ENCODE measurements around the gene ZP3.
"Not testable (repeated sequence)": the region's sequence is repeated elsewhere in the genome, so short reads cannot be mapped to it uniquely, and the experiment has no call there.

The ZP3 gene

DNA sequence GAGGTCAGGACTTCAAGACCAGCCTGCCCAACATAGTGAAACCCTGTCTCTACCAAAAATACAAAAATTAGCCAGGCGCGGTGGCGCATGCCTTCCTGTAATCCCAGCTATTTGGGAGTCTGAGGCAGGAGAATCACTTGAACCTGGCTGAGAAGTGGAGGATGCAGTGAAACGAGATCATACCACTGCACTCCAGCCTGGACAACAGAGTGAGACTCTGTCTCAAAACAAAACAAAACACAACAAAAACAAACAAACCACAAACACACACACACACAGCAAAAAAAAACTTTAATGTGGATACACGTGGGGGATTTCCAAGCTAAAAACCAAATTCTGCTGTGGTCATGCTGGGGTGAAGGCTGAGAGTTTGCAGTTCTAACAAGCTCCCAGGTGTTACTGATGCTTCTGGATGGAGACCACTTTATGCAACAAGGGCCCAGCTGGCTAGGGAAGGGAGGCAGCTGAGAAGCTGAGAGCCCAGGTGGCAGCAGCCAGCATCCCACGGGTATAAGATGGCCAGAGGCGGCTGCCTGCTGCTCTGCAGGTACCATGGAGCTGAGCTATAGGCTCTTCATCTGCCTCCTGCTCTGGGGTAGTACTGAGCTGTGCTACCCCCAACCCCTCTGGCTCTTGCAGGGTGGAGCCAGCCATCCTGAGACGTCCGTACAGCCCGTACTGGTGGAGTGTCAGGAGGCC lies at the start of gene ZP3:
TSS of gene ZP3 (plus strand) at position 538 of the 699 bp plus-strand sequence. CDS start at position 553, 15 bp downstream.
- DNase-seq: no peak

DNA sequence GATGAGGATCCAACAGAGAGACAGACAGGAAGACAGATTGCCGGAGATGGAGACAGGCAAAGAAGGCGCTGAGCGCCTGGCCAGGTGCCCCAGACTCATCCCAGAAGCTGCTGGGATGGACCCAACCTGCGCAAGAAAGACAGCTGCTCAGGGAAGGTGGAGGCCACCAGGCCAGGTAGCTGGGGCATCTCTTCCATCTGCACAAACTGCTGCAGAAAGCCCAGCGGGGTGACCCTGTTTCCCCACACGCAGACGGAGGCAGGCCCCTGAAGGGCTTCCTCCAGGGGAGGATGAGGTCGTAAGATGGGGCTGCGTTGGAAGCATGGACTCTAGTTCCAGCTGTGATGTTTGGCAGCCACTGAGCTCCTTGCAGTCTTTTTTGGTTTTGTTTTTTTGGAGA lies 49.5 kb upstream of the ZP3 start:
- DNase-seq: no peak

DNA sequence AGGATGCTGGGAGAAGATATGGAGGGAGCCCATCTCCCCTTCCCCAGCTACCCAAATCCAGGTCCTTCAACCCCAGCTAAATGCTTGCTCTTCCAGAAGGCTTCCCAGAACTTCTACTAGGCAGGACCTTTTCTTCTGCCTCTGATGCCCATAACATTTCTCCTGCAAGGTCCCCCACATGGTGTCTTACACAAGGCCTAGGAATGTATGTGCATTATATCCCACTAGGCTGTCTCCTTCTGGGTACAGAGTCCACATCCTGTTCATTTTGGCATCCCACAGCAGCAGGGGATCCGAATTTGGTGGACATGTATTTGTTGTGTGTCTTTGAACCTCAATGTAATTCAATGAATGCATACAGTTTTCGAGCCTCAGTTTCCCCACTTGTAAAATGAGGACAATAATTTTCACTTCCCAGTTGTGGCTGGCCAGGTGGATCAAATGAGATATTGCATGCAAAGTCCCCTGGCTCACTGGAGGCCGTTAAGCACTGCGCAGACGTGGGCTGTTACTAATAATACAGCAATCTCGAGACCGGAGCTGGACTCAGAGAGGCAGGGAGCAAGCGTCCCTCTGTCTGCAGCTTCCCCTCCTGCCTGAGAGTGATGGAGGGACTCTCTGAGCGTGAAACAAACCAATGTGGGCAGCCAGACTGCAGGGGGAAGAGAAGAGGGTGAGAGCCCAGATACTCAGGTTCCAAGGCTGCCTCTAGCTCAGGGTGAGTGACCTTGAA lies 47.4 kb upstream of the ZP3 start:
- DNase-seq: no peak

DNA sequence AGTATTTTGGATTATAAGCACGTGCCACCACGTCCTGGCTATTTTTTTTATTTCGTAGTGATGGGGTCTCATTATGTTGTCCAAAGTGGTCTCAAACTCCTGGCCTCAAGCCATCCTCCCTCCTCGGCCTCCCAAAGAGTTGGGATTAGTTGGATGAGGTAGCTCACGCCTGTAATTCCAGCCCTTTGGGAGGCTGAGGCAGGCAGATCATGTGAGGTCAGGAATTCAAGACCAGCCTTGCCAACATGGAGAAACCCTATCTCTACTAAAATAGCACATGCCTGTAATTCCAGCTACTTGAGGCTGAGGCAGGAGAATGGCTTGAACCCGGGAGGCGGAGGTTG lies 44.2 kb upstream of the ZP3 start:
- no peak for DNase-seq

DNA sequence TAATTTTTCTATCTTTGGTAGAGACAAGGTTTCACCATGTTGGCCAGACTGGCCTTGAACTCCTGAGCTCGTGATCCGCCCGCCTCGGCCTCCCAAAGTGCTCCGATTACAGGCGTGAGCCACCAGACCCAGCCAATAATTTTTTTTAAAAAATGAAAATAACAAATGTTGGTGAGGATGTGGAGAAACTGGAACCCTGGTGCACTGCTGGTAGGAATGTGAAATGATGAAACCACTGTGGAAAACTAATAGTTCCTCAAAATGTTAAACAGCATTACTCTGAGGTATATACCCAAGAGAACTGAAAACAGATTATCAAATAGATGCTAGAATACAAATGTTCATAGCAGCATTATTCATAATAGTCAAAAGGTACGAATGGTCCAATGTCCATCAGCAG lies 42.9 kb upstream of the ZP3 start:
- no peak for DNase-seq

DNA sequence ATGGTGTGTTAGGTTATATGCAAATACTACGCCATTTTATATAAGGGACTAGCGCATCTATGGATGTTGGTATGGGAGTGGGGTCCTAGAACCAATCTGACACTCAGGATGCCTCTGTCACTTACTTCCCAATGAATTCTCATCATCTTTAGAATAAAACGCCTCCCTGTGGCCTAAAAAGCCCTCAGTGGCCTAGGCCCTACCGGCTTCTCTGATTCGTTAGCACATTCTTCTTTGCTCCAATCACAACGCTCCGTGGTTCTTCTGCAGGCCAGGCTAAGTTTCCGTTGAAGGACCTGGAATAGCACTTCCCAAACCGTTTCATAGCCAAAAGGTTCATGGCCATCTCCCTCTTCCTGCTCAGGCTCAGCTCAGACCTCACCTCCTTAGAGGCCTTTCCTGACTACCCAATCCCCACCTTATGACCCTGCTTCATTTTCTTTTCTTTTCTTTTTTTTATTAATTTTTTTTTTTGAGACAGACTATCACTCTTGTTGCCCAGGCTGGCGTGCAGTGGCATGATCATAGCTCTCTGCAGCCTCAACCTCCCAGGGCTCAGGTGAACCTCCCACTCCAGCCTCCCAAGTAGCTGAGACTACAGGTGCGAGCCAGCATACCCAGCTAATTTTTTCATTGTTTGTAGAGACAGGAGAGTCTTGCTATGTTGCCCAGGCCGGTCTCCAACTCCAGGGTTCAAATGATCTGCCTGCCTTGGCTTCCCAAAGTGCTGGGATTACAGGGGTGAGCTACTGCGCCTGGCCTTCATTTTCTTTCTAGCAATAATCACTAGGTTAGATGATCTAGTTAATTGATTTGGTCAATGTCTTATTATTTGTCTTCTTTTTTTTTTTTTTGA lies 41.4 kb upstream of the ZP3 start:
- no peak for DNase-seq

DNA sequence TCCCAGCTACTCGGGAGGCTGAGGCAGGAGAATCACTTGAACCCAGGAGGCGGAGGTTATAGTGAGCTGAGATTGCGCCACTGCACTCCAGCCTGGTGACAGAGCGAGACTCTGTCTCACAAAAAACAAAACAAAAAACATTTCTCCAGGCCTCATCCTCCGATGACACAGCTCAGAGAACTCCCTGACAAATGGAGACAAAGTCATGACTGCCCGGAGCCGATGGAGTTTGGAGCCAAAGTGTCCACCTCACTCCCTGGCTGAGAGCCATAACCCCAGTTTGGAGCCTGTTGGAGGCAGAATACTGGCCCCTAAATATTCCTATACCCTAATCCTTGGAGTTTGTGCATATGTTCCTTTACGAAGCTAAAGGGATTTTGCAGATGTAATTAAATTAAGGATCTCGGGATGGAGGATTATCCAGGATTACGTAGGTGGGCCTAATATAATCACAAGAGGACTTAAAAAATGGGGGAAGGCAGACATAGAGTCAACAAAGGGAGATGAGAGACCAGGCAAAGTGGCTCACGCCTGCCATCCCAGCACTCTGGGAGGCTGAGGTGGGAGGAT lies 38.0 kb upstream of the ZP3 start:
- no peak for DNase-seq

DNA sequence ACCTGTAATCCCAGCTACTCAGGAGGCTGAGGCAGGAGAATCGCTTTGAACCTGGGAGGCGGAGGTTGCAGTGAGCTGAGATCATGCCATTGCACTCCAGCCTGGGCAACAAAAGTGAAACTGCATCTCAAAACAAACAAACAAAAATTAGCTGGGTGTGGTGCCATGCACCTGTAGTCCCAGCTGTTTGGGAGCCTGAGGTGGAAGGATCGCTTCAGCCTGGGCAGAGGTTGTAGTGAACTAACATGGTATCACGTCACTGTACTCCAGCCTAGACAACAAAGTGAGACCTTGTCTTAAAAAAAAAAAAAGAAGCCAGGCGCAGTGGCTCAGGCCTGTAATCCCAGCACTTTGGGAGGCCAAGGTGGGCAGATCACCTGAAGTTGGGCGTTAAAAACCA lies 37.0 kb upstream of the ZP3 start:
- DNase-seq: not testable (repeated sequence)

DNA sequence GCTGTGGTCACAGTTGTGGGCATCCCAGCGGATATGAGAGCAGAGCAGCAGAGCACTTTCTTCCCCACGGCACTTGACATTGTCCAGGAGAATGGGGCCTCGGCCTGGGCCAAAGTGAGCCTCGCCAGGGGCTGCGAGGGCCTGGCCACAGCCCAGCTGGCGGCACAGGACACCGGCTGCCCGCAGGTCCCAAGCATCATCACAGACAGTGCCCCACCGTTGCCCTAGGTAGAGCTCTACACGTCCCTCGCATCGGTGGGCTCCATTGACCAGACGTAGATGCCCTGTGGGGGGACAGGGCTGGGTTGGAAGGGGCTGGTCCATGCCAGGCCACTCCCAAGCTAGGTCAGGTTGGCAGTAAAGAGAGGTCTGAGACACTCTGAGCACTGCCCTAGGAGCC lies 34.7 kb upstream of the ZP3 start:
- DNase-seq: no peak

DNA sequence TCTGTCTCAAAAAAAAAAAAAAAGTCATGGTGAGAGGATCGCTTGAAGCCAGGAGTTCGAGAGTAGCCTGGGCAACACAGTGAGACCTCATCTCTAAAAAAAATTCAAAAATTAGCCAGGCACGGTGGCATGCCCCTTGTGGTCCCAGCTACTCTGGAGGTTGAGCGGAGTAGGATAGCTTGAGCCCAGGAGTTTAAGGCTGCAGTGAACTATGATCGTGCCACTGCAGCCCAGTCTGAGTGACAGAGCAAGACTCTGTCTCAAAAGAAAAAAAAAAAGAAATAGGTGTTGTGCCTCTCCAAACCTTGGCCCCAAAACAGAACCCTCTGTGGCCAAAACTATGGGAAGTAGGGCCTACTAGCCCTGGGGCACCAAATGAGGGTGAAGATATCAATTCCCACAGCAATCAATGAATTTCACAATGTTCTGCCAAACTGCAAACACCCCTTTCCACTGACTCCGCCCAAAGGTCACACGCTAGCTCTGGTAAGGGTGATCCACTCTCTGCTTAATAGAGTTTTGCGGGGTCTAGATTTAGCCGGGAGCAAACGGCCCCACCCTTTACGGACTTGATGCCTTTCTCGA lies 32.1 kb upstream of the ZP3 start:
- DNase-seq: no peak

DNA sequence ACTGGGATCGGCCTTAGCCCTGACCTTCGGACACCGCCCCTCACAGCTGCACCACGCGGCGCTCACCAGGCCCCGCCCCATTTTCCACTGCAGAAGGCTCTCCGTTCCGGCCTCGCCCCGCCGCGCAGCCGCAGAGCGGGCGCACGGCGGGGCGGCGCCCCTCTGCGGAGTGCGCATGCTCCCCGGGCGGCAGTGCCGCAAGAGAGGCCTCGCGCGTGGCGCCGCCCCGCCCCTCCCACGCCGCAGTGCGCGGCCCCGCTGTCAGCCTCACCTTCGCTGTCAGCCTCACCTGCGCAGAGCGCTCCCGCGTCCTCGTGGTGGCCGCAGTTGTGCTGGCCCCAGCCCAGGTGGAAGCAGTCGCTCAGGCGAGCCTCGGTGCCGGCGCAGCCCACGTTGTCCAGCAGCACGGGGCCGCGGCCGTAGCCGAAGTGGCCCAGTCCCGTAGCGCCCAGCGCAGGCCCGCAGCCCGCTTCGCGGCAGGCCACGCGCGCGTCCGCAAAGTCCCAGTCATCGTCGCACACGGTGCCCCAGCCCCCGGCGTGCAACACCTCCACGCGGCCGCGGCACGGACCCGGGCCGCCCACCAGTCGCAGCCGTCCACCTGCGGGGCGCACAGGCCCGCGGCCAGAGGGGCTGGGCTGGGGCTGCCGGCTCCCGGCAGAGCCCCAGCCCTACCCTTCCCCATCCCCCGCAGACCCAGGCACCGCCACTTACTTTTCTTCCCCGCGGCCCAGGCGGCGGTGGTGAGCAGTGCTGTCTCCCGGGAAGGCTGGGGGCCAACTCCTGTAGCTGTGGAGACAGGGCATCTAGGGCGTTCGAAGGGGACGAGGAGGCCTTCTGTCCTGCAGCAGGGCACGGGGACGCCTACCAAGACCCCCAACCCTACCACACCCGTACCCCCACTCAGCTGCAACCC lies 31.4 kb upstream of the ZP3 start:
- DNase-seq: peak; percentile 97

DNA sequence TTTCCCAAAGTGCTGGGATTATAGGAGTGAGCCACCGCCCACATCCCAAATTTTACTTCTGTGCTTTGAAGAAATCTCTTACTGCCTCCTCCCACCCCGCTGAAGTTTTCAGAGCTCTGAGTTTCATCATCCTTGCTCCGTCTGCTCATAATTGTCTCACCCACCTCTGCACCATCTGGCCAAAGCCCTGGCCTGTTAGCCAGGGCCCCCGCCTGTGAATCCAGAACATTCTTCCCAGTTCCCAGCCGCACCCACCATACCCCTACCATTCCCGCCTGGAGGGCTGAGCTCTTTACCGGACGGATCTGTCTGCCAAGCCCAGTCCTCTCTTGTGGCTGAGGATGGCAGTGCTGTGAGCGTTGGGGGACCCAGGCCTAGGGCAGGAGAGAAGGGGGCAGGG lies 29.8 kb upstream of the ZP3 start:
- DNase-seq: peak; percentile 51

DNA sequence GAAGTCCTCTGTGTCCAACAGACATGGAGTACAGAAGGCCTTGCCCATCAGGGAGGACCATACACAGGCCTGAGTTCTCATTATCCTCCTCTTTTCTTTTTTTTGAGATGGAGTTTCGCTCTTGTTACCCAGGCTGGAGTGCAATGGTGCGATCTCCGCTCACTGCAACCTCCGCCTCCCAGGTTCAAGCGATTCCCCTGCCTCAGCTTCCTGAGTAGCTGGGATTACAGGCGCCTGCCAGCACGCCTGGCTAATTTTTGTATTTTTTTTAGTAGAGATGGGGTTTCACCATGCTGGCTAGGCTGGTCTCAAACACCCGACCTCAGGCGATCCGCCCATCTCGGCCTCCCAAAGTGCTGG lies 29.2 kb upstream of the ZP3 start:
- not testable (repeated sequence) for DNase-seq

DNA sequence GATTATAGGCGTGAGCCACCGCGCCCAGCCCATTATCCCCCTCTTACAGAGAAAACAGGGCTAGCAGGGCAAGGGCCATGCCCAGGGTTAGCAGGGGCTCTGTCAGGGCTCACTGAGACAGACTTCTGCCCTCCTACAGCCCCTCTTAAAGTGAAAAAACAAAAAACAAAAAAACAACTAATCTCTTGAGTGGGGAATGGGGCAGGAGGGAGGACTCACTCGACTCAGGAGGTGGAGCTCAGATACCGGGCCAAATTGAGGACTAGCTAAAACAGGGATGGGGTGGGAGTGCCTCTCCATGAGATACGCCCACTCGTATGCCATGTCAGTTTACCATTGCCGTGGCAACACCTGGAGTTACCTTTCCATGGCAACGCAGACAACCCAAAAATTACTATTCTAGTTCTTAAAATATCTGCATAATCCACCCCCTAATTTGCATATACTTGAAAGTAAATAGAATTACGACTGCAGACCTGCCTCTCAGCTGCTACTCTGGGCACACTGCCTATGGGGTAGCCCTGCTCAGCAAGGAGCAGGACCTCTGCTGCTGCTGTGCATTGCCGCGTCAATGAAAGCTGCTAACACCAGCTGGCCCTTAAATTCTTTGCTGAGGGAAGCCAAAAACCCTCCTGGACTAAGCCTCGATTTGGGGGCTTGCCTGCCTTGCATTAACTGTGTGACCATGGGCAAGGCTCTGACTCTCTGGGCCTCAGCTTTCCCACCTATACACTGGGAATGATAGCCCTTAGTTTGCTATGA lies 28.6 kb upstream of the ZP3 start:
- DNase-seq: no peak

DNA sequence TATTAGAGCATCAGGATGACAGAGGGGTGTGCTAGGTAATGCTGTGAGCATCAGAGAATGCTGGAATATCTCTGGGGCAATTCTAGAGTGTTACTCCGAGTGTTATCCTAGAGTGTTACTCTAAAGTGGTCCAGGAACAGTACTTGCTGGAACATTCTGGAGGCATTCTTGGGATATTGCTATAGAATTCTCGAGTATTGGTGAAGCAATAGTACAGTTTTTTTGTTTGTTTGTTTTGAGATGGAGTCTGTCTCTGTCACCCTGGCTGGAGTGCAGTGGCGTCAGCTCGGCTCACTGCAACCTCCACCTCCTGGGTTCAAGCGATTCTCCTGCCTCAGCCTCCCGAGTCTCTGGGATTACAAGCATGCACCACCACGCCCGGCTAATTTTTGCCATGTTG lies 27.9 kb upstream of the ZP3 start:
- DNase-seq: no peak

DNA sequence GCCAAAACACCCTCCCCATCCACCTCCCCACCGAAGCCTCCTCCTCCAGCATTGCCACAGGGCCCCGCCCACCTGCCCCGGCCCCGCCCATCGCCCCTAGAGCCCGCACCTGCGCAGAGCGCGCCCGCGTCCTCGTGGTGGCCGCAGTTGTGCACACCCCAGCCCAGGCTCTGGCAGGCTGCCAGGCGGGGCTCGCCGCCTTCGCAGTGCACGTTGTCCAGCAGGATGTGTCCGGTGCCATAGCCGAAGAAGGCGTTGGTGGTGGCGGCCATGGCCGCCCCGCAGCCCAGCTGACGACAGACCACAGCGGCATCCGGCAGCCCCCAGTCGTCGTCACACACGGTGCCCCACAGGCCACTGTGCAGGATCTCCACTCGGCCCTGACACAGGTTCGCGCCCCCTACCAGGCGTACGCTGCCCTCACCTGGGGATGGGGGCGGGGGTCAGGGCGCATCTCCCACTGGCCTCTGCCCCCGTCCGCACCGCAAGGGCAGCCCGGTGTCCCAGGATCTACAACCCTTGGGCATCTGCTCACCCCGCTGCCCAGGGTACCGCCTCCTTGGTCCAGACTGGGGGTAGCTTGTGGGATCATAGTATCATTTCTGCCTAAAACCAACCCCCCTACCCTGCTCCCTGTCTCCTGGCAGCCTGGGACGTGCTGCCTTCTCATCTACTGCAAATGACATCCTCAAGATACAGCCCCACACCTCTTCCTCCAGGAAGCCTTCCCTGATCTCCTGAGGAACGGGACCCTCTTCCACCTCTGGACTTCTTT lies 27.2 kb upstream of the ZP3 start:
- peak; percentile 74 for DNase-seq

DNA sequence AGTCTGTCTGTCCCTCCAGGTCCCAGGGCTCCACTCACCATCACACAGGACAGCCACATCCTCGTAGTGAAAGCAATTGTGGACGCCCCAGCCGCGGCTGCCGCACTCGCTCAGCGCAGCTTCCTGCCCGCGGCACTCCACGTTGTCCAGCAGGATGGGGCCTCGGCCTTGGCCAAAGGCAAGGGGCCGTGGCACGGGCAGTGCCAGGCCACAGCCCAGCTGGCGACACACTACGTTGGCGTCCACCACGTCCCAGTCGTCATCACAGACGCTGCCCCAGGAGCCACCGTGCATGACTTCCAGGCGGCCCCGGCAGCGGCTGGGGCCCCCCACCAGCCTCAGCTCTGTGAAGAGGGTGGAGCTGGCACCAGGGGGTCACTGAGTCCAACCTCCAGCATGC lies 24.5 kb upstream of the ZP3 start:
- DNase-seq: no peak

DNA sequence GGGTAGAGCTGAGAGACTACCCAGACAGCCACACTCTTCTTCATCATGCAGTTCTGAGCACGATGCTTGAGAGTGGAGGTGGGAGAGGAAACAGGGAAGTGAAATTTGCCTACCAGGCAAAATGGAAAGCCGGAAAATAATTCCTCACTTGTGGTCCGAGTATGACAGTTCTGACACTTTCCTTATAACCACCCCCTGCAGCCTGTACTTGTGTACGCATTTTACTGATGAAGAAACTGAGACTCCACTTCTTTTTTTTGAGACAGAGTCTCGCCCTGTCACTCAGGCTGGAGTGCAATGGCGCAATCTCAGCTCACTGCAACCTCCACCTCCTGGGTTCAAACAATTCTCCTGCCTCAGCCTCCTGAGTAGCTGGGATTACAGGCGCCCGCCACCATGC lies 21.7 kb upstream of the ZP3 start:
- DNase-seq: peak; percentile 89

DNA sequence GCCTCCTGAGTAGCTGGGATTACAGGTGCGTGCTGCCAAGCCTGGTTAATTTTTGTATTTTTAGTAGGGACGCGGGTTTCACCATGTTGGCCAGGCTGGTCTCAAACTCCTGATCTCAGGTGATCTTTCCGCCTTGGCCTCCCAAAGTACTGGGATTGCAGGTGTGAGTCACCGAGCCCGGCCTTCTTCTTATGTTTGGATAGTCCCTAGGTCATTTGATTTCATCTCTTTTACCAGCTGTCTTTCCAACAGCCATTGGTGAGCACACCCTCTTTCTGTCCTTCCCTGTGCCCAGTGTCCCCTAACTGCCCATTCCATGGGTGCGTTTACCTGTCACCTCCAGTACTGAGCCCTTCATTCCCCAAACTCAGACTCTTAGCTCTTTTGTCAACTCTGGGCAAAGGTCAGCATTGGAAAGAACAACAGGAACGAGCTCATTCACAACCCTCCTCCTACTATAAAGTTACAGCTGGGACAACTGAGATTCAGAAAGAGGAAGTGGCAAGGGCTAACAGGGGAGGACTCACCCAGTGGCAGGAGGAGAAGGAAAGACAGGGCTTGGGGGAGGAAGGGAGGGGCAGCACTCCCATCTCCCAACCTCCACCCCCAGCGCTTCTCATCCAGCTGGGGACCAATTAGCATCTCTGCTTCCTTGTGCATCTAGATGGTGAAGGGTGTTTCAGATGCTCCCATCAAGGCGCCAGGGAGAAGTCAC lies 20.8 kb upstream of the ZP3 start:
- DNase-seq: peak; percentile 85

DNA sequence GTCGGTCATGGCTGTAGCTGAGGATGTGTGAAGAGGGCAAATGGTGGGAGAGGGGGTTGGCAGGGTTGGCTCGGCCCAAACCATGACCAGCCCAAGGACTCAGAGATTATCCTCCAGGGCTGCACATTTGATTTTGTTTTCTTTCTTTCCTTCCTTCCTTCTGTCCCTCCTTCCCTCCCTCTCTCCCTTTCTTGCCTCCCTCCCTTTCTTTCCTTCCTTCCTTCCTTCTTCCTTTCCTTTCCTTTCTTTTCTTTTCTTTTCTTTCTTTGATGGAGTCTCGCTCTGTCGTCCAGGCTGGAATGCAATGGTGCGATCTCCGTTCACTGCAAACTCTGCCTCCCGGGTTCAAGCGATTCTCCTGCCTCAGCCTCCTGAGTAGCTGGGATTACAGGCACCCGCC lies 19.0 kb upstream of the ZP3 start:
- no peak for DNase-seq
